Neural progenitor cell (in vitro differentiated cells): ENCODE measurements around the gene SLC26A8.

Source experiments
- CTCF ChIP-seq: fragments of 200-600 bp; sonication (generic); IDR thresholded peaks from 2 replicates; pipeline ENCODE4 v1.5.1; 2017; ENCODE audit warnings: antibody characterized with exemption, mild to moderate bottlenecking
- EZH2 ChIP-seq: fragments of 200-600 bp; sonication (generic); IDR thresholded peaks from 2 replicates; pipeline ENCODE4 v1.6.1; 2017; ENCODE audit warnings: antibody characterized with exemption, mild to moderate bottlenecking, moderate library complexity

- TF ChIP-seq CTCF (no peak), EZH2 (no peak)
These were observed 45.8 kb upstream of the SLC26A8 start for GRCh38 chr6:36070252-36070651.
